Mammary epithelial cell (primary cell): ENCODE measurements around the gene PGM1.

ENCODE experiments used
- EZH2 ChIP-seq: IDR thresholded peaks from 2 replicates; pipeline ENCODE4 v1.6.1; 2012; ENCODE audit warnings: low read length, inconsistent platforms, borderline replicate concordance
- TF ChIP-seq, protein P1 (sequence below), 2 donors: IDR thresholded peaks in 1 of 2; conservative IDR thresholded peaks in 1 of 2; 2 replicates each; pipeline ENCODE4 v1.5.1; 2011 to 2012; ENCODE audit warnings: inconsistent platforms in 2 of 2, low read length in 2 of 2, mild to moderate bottlenecking in 2 of 2, control low read depth in 1 of 2, low read depth in 1 of 2; ENCODE audit not compliant: insufficient read depth in 1 of 2; ENCODE audit errors: extremely low read depth in 1 of 2

DNA sequence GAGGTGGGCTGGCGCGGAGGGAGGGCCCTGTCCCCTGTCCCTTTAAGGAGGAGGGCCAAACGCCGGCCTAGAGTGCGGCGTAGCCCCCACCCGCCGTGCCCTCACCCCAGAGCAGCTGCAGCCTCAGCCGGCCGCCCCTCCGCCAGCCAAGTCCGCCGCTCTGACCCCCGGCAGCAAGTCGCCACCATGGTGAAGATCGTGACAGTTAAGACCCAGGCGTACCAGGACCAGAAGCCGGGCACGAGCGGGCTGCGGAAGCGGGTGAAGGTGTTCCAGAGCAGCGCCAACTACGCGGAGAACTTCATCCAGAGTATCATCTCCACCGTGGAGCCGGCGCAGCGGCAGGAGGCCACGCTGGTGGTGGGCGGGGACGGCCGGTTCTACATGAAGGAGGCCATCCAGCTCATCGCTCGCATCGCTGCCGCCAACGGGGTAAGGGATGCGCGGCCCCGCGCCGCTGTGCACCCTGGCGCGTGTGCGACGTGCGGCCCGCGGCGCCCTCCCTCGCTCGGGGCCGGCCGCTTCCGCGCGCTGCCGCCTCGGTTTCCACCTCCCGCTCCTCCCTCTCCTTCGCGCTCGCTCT, at the start of gene PGM1:
- TF ChIP-seq, protein P1, sequence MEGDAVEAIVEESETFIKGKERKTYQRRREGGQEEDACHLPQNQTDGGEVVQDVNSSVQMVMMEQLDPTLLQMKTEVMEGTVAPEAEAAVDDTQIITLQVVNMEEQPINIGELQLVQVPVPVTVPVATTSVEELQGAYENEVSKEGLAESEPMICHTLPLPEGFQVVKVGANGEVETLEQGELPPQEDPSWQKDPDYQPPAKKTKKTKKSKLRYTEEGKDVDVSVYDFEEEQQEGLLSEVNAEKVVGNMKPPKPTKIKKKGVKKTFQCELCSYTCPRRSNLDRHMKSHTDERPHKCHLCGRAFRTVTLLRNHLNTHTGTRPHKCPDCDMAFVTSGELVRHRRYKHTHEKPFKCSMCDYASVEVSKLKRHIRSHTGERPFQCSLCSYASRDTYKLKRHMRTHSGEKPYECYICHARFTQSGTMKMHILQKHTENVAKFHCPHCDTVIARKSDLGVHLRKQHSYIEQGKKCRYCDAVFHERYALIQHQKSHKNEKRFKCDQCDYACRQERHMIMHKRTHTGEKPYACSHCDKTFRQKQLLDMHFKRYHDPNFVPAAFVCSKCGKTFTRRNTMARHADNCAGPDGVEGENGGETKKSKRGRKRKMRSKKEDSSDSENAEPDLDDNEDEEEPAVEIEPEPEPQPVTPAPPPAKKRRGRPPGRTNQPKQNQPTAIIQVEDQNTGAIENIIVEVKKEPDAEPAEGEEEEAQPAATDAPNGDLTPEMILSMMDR (conservative IDR thresholded peaks at IDR 0.05 in 1 of 2, IDR thresholded peaks at IDR 0.05 in 1 of 2; ENCODE audit: extremely low read depth in 1 of 2, insufficient read depth in 1 of 2, low read depth in 1 of 2, low read length in 2 of 2): no peak
- no peak for TF ChIP-seq EZH2
